Activated T-helper 9 cell treated with anti-CD3 and anti-CD28 coated beads, Interleukin-2, amount 50 U/mL, for 16 hours (primary cell): ENCODE results near the gene USP2.

ENCODE experiments used
- DNase-seq: peaks from one replicate; pipeline ENCODE4 v3.0.0-alpha.2; 2020; ENCODE audit warnings: low read depth

Gene USP2

DNA sequence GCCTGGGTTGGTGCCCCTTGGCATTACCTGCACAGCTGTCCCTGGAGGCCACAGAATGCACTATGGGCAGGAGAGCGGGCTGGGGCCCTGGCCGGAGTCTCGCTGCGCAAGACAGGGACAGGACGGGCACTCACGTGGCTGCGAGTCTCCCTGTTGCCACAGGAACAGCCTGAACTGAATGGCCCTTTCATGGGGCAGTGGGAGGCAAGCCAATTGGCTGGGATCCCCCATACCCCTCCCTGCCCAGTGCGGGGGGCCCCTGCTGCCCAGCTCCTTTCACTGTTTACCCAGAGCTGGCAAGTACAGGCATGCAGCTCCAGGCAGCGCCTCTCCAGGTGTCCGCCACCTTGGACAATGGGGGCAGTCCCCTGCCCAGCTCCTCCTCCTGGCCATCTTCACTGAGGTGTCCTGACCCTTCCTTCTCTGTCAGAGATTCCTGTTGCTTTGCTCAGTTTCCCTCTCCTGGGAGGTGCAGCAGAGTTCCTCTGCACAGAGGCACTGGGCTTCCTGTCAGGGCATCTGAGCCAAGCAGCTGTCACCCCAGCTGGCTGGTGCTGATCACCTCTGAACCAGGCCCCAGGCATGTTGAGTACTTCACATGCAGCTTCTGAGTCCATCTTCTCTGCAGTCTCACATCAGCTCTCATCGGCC is 5.2 kb downstream of the USP2 start:
- no peak for DNase-seq

DNA sequence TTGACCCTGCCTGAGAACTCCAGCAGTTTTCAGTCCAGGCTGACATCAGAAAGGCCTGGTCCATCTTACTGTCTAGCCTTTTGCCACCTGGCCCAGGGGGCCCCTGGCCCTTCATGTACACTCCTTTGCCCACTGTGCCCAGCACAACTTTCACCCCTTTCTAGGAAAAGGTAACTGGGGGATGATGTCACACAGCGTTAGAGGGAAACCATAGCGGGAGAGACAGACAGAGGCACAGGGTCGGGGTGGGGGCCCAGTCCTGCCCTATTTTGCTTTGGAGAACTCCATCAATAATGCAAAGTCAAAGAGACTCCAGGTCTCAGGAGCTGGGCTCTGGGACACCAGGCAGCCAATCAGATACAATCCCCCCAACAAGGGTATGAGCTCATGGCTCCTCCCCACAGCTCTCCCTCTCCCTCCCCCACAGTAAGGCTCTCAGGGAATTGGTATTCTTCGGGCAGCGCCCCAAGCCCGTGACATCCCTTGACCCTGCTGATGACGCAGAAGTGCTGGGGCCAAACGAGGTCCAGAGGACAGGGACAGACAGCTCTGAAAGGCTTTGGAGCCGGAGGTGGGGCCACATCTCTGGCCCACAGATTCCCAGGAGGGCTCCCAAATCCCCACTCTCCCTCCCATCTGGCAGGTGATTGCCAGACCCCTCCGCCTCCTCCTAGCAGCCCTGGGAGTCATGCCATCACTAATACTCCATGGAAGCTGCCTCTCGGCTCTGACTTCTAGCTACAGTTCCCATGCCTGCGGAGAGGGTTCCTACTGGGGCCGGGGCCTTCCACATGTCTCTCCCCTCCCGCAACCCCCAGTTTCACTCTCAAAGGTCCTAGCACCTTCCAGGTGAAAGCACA is 5.9 kb downstream of the USP2 start:
- DNase-seq, result no peak

GRCh38 chr11:119374632-119375336 is 6.7 kb downstream of the USP2 start:
- no peak for DNase-seq

GRCh38 chr11:119373921-119374631 is 7.4 kb downstream of the USP2 start:
- DNase-seq, result no peak

DNA sequence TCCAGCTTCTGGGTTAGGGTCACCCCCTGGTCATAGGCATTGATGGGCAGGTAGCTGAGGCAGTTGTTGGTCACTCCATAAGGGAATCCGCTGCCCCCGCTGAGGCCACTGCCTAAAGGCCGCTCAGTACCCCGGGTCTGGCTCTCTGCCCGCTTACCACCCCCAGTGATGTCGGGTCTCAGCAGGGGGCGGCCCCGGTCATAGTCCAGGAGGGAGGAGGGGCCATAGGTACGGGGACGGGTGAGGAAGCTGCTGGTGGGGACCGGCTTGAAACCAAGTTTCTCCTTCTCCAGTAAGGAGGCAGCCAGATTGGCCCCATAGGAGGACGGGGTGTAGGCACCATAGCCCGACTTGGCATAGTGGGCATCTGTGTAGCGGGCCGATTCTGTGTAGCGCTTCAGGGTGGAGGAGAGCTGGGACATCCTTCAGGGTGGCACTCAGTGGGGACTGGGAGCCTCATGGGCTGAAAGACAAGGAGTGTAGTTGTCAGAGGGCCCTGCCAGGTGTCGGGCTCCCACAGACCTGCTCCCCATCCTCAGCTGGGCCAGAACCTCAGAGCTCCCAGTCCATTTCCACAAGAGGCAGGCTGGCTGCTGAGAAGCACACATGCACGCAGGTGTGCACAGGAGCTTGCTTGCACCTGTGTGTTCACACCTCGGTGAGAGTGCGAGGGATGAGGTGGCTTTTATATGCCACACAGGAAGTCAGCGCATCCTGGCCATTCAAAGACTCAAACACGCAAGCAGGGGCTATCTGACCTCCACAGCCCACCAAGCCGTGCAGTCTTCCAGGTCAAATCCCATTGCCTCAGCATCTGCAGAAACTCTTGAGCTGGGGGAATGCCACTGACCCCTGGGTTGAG is 8.2 kb downstream of the USP2 start:
- DNase-seq, result no peak

- DNase-seq, result no peak
Observed at GRCh38 chr11:119372260-119373058, 9.0 kb downstream of the USP2 start.

DNA sequence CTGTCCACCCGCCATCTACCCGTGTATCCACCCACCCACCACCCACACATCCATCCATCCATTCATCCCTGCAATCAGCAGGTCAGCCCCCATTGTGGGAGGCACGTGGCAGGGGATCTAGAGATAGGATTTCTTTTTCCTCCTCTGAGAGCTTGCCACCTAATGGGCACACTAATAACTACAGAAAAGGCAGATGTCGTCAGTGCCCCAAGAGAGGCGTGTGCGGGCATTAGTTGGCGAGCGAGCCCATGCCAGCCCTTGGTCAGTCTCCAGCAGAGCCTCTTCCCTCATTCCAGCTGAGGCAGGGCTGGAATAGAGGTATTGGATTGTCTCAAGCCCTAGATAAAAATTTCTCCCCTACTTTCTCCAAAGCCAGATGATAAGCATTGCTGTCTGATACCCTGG is 9.7 kb downstream of the USP2 start:
- no peak for DNase-seq

DNA sequence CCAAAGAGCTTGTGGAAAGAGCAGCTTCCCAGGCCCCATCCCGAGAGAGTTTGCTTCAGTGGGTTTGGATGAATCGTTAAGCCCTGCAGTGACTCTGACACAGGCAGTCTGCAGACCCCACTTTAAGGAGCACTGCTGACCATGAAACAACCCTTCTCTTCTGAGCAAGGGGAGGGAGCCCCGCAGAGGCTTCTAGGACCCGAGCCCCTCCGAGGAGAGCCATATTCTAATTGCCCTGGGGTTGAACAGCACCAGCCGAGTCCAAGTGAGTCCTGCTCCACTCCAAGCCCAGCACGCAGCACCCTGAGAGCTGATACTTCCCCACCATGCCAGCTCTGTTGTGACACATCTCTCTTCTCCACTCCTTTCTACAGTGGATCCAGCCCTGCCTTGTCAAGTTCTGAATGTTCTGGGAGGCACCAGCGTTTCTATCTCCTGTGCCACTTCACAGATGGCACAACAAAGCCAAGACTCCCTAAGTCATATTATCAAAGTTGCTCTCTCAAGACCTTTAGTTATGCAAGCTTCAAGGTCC is 10.4 kb downstream of the USP2 start:
- DNase-seq, result no peak

GRCh38 chr11:119370486-119371046 is 10.9 kb downstream of the USP2 start:
- no peak for DNase-seq

GRCh38 chr11:119369132-119369925 is 12.2 kb downstream of the USP2 start:
- no peak for DNase-seq

- no peak for DNase-seq
Observed at GRCh38 chr11:119368121-119369034, 13.1 kb downstream of the USP2 start.

DNA sequence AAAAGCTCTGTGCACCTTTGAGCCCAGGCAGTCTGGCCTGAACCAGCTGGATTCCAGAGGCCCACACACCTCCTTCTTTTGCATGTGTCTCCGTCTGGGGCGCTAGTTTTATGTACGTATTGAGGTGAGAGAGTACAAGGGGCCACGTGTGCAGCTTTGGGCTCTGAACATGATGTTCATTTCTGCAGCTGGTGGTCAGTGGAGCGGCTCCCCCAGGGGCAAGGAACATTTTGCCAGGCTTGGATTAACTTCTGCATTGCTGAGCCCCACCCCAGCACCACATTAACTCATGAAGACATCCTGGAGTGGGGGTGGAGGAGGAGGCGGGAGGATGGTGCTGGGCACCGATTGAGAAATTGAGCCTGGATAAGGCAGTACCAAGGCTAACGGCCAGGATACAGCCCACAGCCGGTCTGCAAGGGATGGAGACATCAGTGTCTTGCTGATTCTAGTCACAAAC is 13.8 kb downstream of the USP2 start:
- DNase-seq, result no peak

DNA sequence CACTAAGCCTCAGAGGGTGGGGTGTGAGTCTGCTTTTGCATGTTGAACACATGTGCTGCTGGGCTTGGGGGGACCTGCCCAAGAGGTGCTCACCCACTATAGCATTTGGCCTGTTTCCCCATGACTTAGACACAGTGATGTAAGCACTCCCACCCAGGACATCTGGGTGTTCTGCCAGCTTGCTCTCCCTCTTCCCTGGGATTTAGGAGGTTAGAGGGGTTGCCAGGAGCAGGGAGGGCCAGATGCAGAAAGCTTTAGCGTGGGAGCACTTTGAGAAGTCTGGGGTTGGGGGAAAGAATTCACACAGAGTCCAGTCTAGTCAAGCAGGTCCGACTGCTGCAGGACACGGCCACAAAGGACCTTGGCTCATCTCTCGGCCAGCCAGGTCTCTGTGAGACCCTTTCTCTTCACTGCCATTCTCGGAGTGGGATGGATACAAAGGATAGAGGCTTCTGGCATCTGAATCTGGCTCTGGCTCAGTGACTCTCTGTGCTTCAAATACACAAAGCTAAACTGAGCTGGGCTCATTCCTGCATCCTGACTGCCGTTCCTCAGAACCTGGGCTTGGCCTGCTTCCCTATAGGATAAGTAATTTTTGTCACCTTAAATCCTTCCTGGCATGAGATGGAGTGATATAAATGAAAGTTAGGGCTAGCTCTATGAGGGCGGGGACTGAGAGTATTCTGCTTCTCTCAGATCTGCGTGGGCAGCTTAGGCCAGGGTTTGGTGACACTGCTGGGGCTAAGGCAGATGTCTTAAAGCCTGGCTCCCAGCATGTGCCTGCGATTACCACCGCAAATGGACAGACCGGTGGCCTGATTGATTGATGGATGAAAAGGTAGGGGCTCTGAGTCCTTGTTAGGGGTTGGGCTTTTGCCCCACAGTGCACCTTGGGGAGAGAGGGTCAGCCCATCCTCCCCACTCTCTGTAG is 14.5 kb downstream of the USP2 start:
- DNase-seq, result no peak

DNA sequence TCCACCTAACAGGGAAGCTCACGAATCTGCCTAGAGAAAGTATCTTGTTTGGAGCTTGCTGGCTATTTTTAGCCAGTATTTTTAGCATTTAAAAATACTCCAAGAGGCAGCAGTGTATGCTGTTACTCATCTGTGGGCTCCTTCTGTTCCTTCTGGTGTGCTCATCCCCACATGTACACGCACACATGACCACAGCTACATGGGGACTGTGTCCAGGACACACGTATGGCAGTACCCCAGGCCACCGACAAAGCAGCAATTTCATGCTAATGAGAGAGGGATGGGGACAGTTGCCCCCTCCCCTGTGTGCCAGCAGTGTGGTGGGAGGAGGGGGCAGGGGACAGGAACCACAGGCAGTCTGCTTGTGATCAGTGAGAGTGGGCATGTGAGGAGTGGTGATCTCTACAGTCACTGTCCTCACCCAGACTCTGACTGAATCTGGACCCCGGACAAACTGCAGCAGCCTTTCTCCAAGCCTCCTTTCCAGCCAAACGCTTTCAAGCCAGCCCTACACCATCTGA is 16.4 kb downstream of the USP2 start:
- DNase-seq, result no peak

- DNase-seq, result peak; percentile 33
Observed at GRCh38 chr11:119363851-119364590, 17.5 kb downstream of the USP2 start.
